Body of pancreas (tissue), 4 donors: ENCODE measurements around the gene ARHGAP26. TPM values are rescaled to one million over a fixed set of nuclear protein-coding genes. Genes with fewer than 3 reads are reported as not detected.

Experiments
- ATAC-seq: fragments of 150-250 bp; one replicate; pipeline ENCODE4 v1.9.1; 2016
- DNase-seq, 4 donors: peaks; one replicate each; pipeline ENCODE4 v3.0.0-alpha.2; 2019
- H3K27ac ChIP-seq, 4 donors: fragments of 200-600 bp; sonication (generic); 1 replicate in 3 of 4; 2 replicates in 1 of 4; pipeline versions ENCODE4 v1.5.1 to v1.6.1; 2016 to 2019; ENCODE audit warnings: mild to moderate bottlenecking in 1 of 4, mixed read lengths in 1 of 4, moderate library complexity in 1 of 4
- H3K27me3 ChIP-seq, 2 donors: fragments of 200-600 bp; sonication (generic); one replicate each; pipeline ENCODE4 v1.6.0; 2016; ENCODE audit warnings: mild to moderate bottlenecking in 1 of 2
- H3K36me3 ChIP-seq, 2 donors: fragments of 200-600 bp; sonication (generic); replicated peaks in 1 of 2; 2 replicates each; pipeline ENCODE4 v1.5.1; 2016; ENCODE audit warnings: low read depth in 2 of 2; ENCODE audit not compliant: insufficient read depth in 1 of 2
- H3K4me1 ChIP-seq: fragments of 200-600 bp; sonication (generic); one replicate; pipeline ENCODE4 v1.6.0; 2016
- H3K4me3 ChIP-seq, 2 donors: fragments of 200-600 bp; sonication (generic); 1 replicate in 1 of 2; 2 replicates in 1 of 2; pipeline ENCODE4 v1.5.1; 2016 to 2019
- H3K9me3 ChIP-seq, 3 donors: fragments of 200-600 bp; sonication (generic); 1 replicate in 2 of 3; 2 replicates in 1 of 3; pipeline ENCODE4 v1.5.1; 2016
- POLR2A ChIP-seq, 3 donors: fragments of 450-650 bp; IDR thresholded peaks; one replicate each; pipeline ENCODE4 v1.6.1; 2016; ENCODE audit warnings: antibody characterized with exemption in 3 of 3, mild to moderate bottlenecking in 2 of 3
- WGBS, 2 donors: methylation state at CpG; one replicate each; pipeline ENCODE4 v1.1.5; 2017; 5-methylcytosine and 5-hydroxymethylcytosine counted together
- intact Hi-C: fragments of 100-400 bp; cut with DNase I; formaldehyde crosslinking; loops from one replicate; pipeline ENCODE4 v1.15.1; 2023
- total RNA-seq, 2 donors: library from RNA; depleted of rRNA; stranded (reverse); fragments of >200 nt; gene quantifications; one replicate each; pipeline ENCODE4 v1.1.0, GENCODE V29; 2016
- TF ChIP-seq, protein P1 (sequence below), 7 experiments: fragments of 450-650 bp in 4 of 7; fragments of 200-600 bp in 3 of 7; sonication (generic) in 3 of 7; IDR thresholded peaks; one replicate each; pipeline ENCODE4 v1.5.1; 2016 to 2019; ENCODE audit warnings: antibody characterized with exemption in 7 of 7

The ARHGAP26 gene
- total RNA-seq, 2 donors from 2014 or later = 12.5 to 14.2 TPM

GRCh38 chr5:142780871-142781270, 10.7 kb downstream of the ARHGAP26 start:
- no peak for DNase-seq
- intact Hi-C loops = no loop called here
- Histone ChIP-seq H3K27ac (no peak overlapping the region), H3K4me3 (no peak overlapping the region), H3K4me1 (peaks cover 14% of the 10 kb centered on the region), H3K36me3 (no peaks in the 10 kb centered on the region), H3K27me3 (no peaks in the 10 kb centered on the region), H3K9me3 (no peaks in the 10 kb centered on the region)
- ATAC-seq = no peak
- no peak for TF ChIP-seq POLR2A (IDR thresholded peaks at IDR 0.05)
- TF ChIP-seq, protein P1, sequence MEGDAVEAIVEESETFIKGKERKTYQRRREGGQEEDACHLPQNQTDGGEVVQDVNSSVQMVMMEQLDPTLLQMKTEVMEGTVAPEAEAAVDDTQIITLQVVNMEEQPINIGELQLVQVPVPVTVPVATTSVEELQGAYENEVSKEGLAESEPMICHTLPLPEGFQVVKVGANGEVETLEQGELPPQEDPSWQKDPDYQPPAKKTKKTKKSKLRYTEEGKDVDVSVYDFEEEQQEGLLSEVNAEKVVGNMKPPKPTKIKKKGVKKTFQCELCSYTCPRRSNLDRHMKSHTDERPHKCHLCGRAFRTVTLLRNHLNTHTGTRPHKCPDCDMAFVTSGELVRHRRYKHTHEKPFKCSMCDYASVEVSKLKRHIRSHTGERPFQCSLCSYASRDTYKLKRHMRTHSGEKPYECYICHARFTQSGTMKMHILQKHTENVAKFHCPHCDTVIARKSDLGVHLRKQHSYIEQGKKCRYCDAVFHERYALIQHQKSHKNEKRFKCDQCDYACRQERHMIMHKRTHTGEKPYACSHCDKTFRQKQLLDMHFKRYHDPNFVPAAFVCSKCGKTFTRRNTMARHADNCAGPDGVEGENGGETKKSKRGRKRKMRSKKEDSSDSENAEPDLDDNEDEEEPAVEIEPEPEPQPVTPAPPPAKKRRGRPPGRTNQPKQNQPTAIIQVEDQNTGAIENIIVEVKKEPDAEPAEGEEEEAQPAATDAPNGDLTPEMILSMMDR (IDR thresholded peaks at IDR 0.05) = no peak
- WGBS, 2 donors = 42 to 65% methylated on average over 2 of the region's 2 CpGs

GRCh38 chr5:142782976-142783530, 12.9 kb downstream of the ARHGAP26 start:
- DNase-seq (no peak), ATAC-seq (no peak)
- no peak for TF ChIP-seq POLR2A (IDR thresholded peaks at IDR 0.05)
- TF ChIP-seq, protein P1 (IDR thresholded peaks at IDR 0.05) = no peak
- Histone ChIP-seq H3K4me1 (peaks cover 14% of the 10 kb centered on the region), H3K4me3 (no peak overlapping the region), H3K9me3 (no peaks in the 10 kb centered on the region), H3K27me3 (no peaks in the 10 kb centered on the region), H3K36me3 (no peaks in the 10 kb centered on the region), H3K27ac (no peak overlapping the region)
- 75 to 81% methylated on average over 8 of the region's 8 CpGs for WGBS, 2 donors
- intact Hi-C loops = no loop called here

- TF ChIP-seq, protein P1 (IDR thresholded peaks at IDR 0.05) = no peak
- TF ChIP-seq POLR2A (IDR thresholded peaks at IDR 0.05) = no peak
- Histone ChIP-seq H3K27ac (peak overlapping the region in 1 of 4 donors; percentile 10), H3K9me3 (no peaks in the 10 kb centered on the region), H3K27me3 (no peaks in the 10 kb centered on the region), H3K36me3 (no peaks in the 10 kb centered on the region), H3K4me3 (no peak overlapping the region), H3K4me1 (peaks cover 12% of the 10 kb centered on the region)
- intact Hi-C loops = no loop called here
- WGBS, 2 donors = 44 to 49% methylated on average over 5 to 9 of the region's 9 CpGs
- ATAC-seq (no peak), DNase-seq (peak in 1 of 4 donors; percentile 36)
These were observed 13.6 kb downstream of the ARHGAP26 start for GRCh38 chr5:142783601-142784341.

DNA sequence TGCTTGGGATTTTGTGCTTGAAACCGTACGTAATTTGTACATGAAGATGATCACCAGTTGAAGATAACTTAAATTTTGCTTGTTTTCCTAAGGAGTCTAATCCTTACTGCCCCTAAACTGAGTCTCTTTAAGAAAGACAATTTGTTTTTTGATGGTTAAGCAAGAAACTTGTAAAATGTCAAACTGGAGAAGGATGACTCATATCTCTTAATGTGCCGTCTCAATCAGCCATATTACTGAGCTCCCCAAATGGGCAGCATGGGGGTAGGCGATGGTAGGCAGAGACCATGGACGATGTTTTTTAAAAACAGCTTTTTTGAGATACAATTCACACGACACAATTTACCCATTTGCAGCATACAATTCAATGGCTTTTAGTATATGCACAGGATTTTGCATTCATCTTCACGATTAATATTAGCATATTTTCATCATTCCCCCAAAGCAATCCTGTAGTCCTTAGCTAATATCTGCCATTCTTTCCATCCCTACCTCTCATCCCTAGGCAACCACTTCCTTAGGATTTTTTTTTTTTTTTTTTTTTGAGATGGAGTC, 14.3 kb downstream of the ARHGAP26 start:
- peak overlapping the region in 1 of 4 donors; percentile 10 for H3K27ac ChIP-seq
- TF ChIP-seq POLR2A (IDR thresholded peaks at IDR 0.05) = no peak
- TF ChIP-seq, protein P1 (IDR thresholded peaks at IDR 0.05) = no peak
- no peak for ATAC-seq

More for the DNA sequence above, 14.3 kb downstream of the ARHGAP26 start:
- DNase-seq = no peak
- Histone ChIP-seq H3K4me3 (no peak overlapping the region), H3K4me1 (peaks cover 5% of the 10 kb centered on the region), H3K9me3 (no peaks in the 10 kb centered on the region), H3K36me3 (no peaks in the 10 kb centered on the region), H3K27me3 (no peaks in the 10 kb centered on the region)
- 85 to 88% methylated on average over 7 of the region's 7 CpGs for WGBS, 2 donors
- intact Hi-C loops = no loop called here
